Heart left ventricle (tissue), 13 donors: Measurements from ENCODE around the gene MEGF11.

ENCODE experiments used
- POLR2A ChIP-seq, 2 donors: fragments of 450-650 bp; IDR thresholded peaks; one replicate each; pipeline ENCODE4 v1.6.1; 2017; ENCODE audit warnings: antibody characterized with exemption in 2 of 2, mild to moderate bottlenecking in 2 of 2, moderate library complexity in 2 of 2
- TF ChIP-seq, protein P1 (sequence below), 12 donors: fragments of 200-600 bp; sonication (generic) in 4 of 12; IDR thresholded peaks; one replicate each; pipeline versions ENCODE4 v1.5.0 to v1.8.0; 2018 to 2022; ENCODE audit warnings: antibody characterized with exemption in 12 of 12, mild to moderate bottlenecking in 5 of 12
- donor health status: ischemic (EF 13 %, LVEDD 7.1; RV severe dilation, severe dysfunction).
- donor health status: DM: no; HTN: yes; CAD: no.
- donor health status: DM: no; HTN: no; CAD: no.
- donor health status: ischemic (EF 25% LVEDD 6.9; RV normal size, moderate dysfunction).
- donor health status: ischemic (EF 25% LVEDD 5.7; RV mildly dilated, moderate dysfunction).
- donor health status: ischemic (EF 35%, LVEDD 5.7; RV mildly dilated, moderate dysfunction).
- donor health status: nonischemic (EF 11% LVEDD 7.7; RV severe dilation, severe dysfunction).
- donor health status: DM: yes; HTN: yes; CAD: no.
- donor health status: PGD.
- donor health status: ischemic (EF 29% LVEDD 5.4; RV normal size, mild dysfunction).
- donor health status: nonischemic (EF 23%, LVEDD 6.1; RV moderate dilation, normal function).

DNA sequence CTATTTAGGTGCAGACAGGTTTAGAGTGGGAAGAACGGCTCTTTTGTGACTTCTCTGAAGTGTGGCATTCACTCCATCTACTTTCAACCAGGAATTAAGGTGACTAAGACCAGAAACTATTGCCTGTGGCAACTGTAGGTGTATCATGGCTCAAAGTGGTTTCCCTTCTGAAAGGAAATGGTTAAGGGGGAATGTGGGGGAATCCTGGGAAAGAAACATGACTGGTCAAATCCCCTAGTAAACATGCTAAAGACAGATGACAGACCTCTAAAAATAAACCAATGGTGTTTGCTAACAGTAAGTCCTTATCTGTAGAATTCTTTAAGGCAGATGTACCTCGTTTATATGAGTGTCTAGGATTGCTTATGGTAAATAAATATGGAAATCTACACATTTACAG, 56.9 kb downstream of the MEGF11 start:
- TF ChIP-seq, protein P1, sequence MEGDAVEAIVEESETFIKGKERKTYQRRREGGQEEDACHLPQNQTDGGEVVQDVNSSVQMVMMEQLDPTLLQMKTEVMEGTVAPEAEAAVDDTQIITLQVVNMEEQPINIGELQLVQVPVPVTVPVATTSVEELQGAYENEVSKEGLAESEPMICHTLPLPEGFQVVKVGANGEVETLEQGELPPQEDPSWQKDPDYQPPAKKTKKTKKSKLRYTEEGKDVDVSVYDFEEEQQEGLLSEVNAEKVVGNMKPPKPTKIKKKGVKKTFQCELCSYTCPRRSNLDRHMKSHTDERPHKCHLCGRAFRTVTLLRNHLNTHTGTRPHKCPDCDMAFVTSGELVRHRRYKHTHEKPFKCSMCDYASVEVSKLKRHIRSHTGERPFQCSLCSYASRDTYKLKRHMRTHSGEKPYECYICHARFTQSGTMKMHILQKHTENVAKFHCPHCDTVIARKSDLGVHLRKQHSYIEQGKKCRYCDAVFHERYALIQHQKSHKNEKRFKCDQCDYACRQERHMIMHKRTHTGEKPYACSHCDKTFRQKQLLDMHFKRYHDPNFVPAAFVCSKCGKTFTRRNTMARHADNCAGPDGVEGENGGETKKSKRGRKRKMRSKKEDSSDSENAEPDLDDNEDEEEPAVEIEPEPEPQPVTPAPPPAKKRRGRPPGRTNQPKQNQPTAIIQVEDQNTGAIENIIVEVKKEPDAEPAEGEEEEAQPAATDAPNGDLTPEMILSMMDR (IDR thresholded peaks at IDR 0.05), result no peak
- no peak for TF ChIP-seq POLR2A (IDR thresholded peaks at IDR 0.05)
